ENCODE data around the gene ABHD2. TPM values are rescaled to one million over a fixed set of nuclear protein-coding genes. Genes with fewer than 3 reads are reported as not detected.

Gene ABHD2
- total RNA-seq, 1 donor from 2014 or later = 68.2 TPM

DNA sequence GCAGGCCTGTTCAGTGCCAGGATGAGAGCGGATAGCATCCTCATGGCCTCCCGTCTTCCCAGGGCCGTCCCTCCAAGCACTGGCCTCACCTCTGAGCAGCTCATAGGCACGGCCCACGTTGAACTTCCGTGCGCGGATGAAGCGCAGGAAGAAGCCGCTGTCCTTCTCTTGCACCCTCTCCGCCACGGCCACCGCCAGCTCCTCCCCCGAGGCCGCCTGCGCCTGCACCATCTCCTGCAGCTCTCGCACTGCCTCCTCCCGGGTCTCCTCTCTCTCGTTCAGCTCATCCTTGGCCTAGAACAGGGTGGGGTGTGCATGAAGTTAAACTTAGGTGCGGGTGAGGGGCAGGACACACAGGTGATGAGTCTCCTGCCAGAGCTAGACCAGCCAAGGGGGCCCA, 128.8 kb downstream of the ABHD2 start:
- intact Hi-C loops (cut with micrococcal nuclease) = no loop called here
- Histone ChIP-seq H3K36me3 (no peaks in the 10 kb centered on the region), H3K4me1 (no peaks in the 10 kb centered on the region), H3K9me3 (replicated peaks) (no peaks in the 10 kb centered on the region), H3K4me3 (no peak overlapping the region), H3K27ac (replicated peaks) (no peak overlapping the region), H3K27me3 (ENCODE audit: low read depth) (no peaks in the 10 kb centered on the region)
- TF ChIP-seq CTCF (IDR thresholded peaks at IDR 0.05; ENCODE audit: borderline replicate concordance) = no peak
- DNase-seq = no peak

- Histone ChIP-seq H3K27me3 (ENCODE audit: low read depth) (no peaks in the 10 kb centered on the region), H3K9me3 (replicated peaks) (no peaks in the 10 kb centered on the region), H3K4me1 (no peaks in the 10 kb centered on the region), H3K4me3 (no peak overlapping the region), H3K36me3 (no peaks in the 10 kb centered on the region), H3K27ac (replicated peaks) (no peak overlapping the region)
- intact Hi-C loops (cut with micrococcal nuclease) = no loop called here
- TF ChIP-seq CTCF (IDR thresholded peaks at IDR 0.05; ENCODE audit: borderline replicate concordance) = no peak
- DNase-seq = no peak
Observed at GRCh38 chr15:89217686-89218376, 129.6 kb downstream of the ABHD2 start.

- Histone ChIP-seq H3K36me3 (no peaks in the 10 kb centered on the region), H3K27ac (replicated peaks) (no peak overlapping the region), H3K9me3 (replicated peaks) (no peaks in the 10 kb centered on the region), H3K4me3 (no peak overlapping the region), H3K4me1 (no peaks in the 10 kb centered on the region), H3K27me3 (ENCODE audit: low read depth) (no peaks in the 10 kb centered on the region)
- intact Hi-C loops (cut with micrococcal nuclease) = no loop called here
- no peak for TF ChIP-seq CTCF (IDR thresholded peaks at IDR 0.05; ENCODE audit: borderline replicate concordance)
- no peak for DNase-seq
Observed at GRCh38 chr15:89218531-89218930, 130.3 kb downstream of the ABHD2 start.

- H3K4me1 ChIP-seq = no peaks in the 10 kb centered on the region
- no peak within 1 kb of the TSS for H3K27ac ChIP-seq (replicated peaks)
- no peak within 1 kb of the TSS for H3K4me3 ChIP-seq
- no peak for TF ChIP-seq CTCF (IDR thresholded peaks at IDR 0.05; ENCODE audit: borderline replicate concordance)
- no peaks in the 10 kb centered on the region for H3K27me3 ChIP-seq (ENCODE audit: low read depth)
- H3K36me3 ChIP-seq = no peaks in the 10 kb centered on the region
- intact Hi-C loops (cut with micrococcal nuclease) = no loop called here
- no peak for DNase-seq
- no peaks in the 10 kb centered on the region for H3K9me3 ChIP-seq (replicated peaks)
Observed at GRCh38 chr15:89221543-89221942, 133.3 kb downstream of the ABHD2 start, which contains the start of gene RLBP1. RLBP1 (minus strand) TSS chr15:89221579; CDS start chr15:89218975, 2,604 bp downstream.

- H3K27me3 ChIP-seq (ENCODE audit: low read depth) = no peaks in the 10 kb centered on the region
- no peaks in the 10 kb centered on the region for H3K4me1 ChIP-seq
- H3K4me3 ChIP-seq = no peak overlapping the region
- H3K9me3 ChIP-seq (replicated peaks) = no peaks in the 10 kb centered on the region
- intact Hi-C loops (cut with micrococcal nuclease) = no loop called here
- no peaks in the 10 kb centered on the region for H3K36me3 ChIP-seq
- DNase-seq = no peak
- TF ChIP-seq CTCF (IDR thresholded peaks at IDR 0.05; ENCODE audit: borderline replicate concordance) = no peak
- no peak overlapping the region for H3K27ac ChIP-seq (replicated peaks)
Observed at GRCh38 chr15:89225588-89225987, 137.3 kb downstream of the ABHD2 start.

Data from left ventricle myocardium inferior (tissue), 1 donor.